ENCODE measurements around the gene PGBD4. TPM values are rescaled to one million over a fixed set of nuclear protein-coding genes. Genes with fewer than 3 reads are reported as not detected.

Gene PGBD4
- total RNA-seq, 2 donors from 2014 or later: 1.2 to 1.3 TPM

- intact Hi-C loops (cut with DNase I): no loop called here
- WGBS: 87% methylated on average over 6 of the region's 6 CpGs
- TF ChIP-seq CTCF (IDR thresholded peaks at IDR 0.05) (no peak), POLR2AphosphoS5 (IDR thresholded peaks at IDR 0.05) (no peak), POLR2A (IDR thresholded peaks at IDR 0.05) (no peak)
These were observed 31.9 kb upstream of the PGBD4 start for GRCh38 chr15:34070003-34070402.

GRCh38 chr15:34076785-34077184 lies 25.1 kb upstream of the PGBD4 start:
- intact Hi-C loops (cut with DNase I): no loop called here
- DNase-seq (ENCODE audit: low spot score): no peak
- no peak for TF ChIP-seq POLR2A (IDR thresholded peaks at IDR 0.05)
- Histone ChIP-seq H3K36me3 (no peaks in the 10 kb centered on the region), H3K27ac (no peak overlapping the region), H3K27me3 (replicated peaks; ENCODE audit: insufficient read depth) (no peaks in the 10 kb centered on the region), H3K4me3 (no peak overlapping the region), H3K4me1 (replicated peaks) (no peaks in the 10 kb centered on the region), H3K9me3 (no peaks in the 10 kb centered on the region)
- WGBS: 80% methylated on average over 4 of the region's 4 CpGs

More at GRCh38 chr15:34070003-34070402, 31.9 kb upstream of the PGBD4 start:
- H3K27me3 ChIP-seq (replicated peaks; ENCODE audit: insufficient read depth): no peaks in the 10 kb centered on the region
- H3K36me3 ChIP-seq: no peaks in the 10 kb centered on the region
- DNase-seq (ENCODE audit: low spot score): no peak
- no peak overlapping the region for H3K4me3 ChIP-seq
- no peaks in the 10 kb centered on the region for H3K4me1 ChIP-seq (replicated peaks)
- no peak overlapping the region for H3K27ac ChIP-seq
- no peaks in the 10 kb centered on the region for H3K9me3 ChIP-seq

- Histone ChIP-seq H3K27me3 (replicated peaks; ENCODE audit: insufficient read depth) (no peaks in the 10 kb centered on the region), H3K27ac (no peak overlapping the region), H3K4me3 (no peak overlapping the region), H3K36me3 (no peaks in the 10 kb centered on the region), H3K4me1 (replicated peaks) (no peaks in the 10 kb centered on the region), H3K9me3 (no peaks in the 10 kb centered on the region)
- 86% methylated on average over 3 of the region's 3 CpGs for WGBS
- intact Hi-C loops (cut with DNase I): no loop called here
- TF ChIP-seq POLR2A (IDR thresholded peaks at IDR 0.05) (no peak), POLR2AphosphoS5 (IDR thresholded peaks at IDR 0.05) (no peak), CTCF (IDR thresholded peaks at IDR 0.05) (no peak)
- no peak for DNase-seq (ENCODE audit: low spot score)
These were observed 23.0 kb upstream of the PGBD4 start for GRCh38 chr15:34078900-34079299.

- H3K4me1 ChIP-seq (replicated peaks): peaks cover 2% of the 10 kb centered on the region
- H3K27ac ChIP-seq: no peak overlapping the region
- no peaks in the 10 kb centered on the region for H3K27me3 ChIP-seq (replicated peaks; ENCODE audit: insufficient read depth)
- intact Hi-C loops (cut with DNase I): no loop called here
- TF ChIP-seq CTCF (IDR thresholded peaks at IDR 0.05): no peak
- TF ChIP-seq POLR2AphosphoS5 (IDR thresholded peaks at IDR 0.05): no peak
- TF ChIP-seq POLR2A (IDR thresholded peaks at IDR 0.05): no peak
- no peak for DNase-seq (ENCODE audit: low spot score)
- H3K4me3 ChIP-seq: no peak overlapping the region
- H3K9me3 ChIP-seq: no peaks in the 10 kb centered on the region
- 94% methylated on average over 4 of the region's 4 CpGs for WGBS
- no peaks in the 10 kb centered on the region for H3K36me3 ChIP-seq
These were observed 22.0 kb upstream of the PGBD4 start for GRCh38 chr15:34079904-34080303.

GRCh38 chr15:34084086-34084485 lies 17.8 kb upstream of the PGBD4 start:
- Histone ChIP-seq H3K27ac (no peak overlapping the region), H3K4me3 (no peak overlapping the region), H3K4me1 (replicated peaks) (peaks cover 5% of the 10 kb centered on the region)

More at GRCh38 chr15:34084086-34084485, 17.8 kb upstream of the PGBD4 start:
- intact Hi-C loops (cut with DNase I): no loop called here
- 28% methylated on average over 7 of the region's 7 CpGs for WGBS
- Histone ChIP-seq H3K36me3 (no peaks in the 10 kb centered on the region), H3K9me3 (no peaks in the 10 kb centered on the region), H3K27me3 (replicated peaks; ENCODE audit: insufficient read depth) (no peaks in the 10 kb centered on the region)
- TF ChIP-seq POLR2A (IDR thresholded peaks at IDR 0.05) (no peak), POLR2AphosphoS5 (IDR thresholded peaks at IDR 0.05) (peak; percentile 34), CTCF (IDR thresholded peaks at IDR 0.05) (no peak)
- DNase-seq (ENCODE audit: low spot score): peak; percentile 71

All from prostate gland (tissue), 2 donors.